Measurements from ENCODE around the gene HRH3.

Gene HRH3

GRCh38 chr20:62174021-62174804 is 45.9 kb downstream of the HRH3 start:
- DNase-seq: no peak

- no peak for DNase-seq
These were observed 47.4 kb downstream of the HRH3 start for GRCh38 chr20:62172666-62173065.

GRCh38 chr20:62171245-62171644 is 48.8 kb downstream of the HRH3 start:
- DNase-seq: no peak

GRCh38 chr20:62170536-62170935 is 49.5 kb downstream of the HRH3 start:
- DNase-seq: no peak

GRCh38 chr20:62168890-62169435 is 51.1 kb downstream of the HRH3 start:
- no peak for DNase-seq

GRCh38 chr20:62168061-62168460 is 52.0 kb downstream of the HRH3 start:
- DNase-seq: no peak

- DNase-seq: no peak
These were observed 52.6 kb downstream of the HRH3 start for GRCh38 chr20:62167474-62167873.

GRCh38 chr20:62165762-62166399 is 54.2 kb downstream of the HRH3 start:
- no peak for DNase-seq

All from NCI-H748 treated with DMSO at 0.1 percent for 48 hours (cell line).